Activated CD8-positive, alpha-beta memory T cell treated with anti-CD3 and anti-CD28 coated beads for 1 hour (primary cell): ENCODE data around the gene LRIG3.
"Not testable (repeated sequence)": the region's sequence is repeated elsewhere in the genome, so short reads cannot be mapped to it uniquely, and the experiment has no call there.

Experiments used
- DNase-seq, 2 donors: peaks; one replicate each; pipeline ENCODE4 v3.0.0-alpha.2; 2020; ENCODE audit warnings: low read depth in 1 of 2; ENCODE audit errors: extremely low read depth in 1 of 2

LRIG3 gene

DNA sequence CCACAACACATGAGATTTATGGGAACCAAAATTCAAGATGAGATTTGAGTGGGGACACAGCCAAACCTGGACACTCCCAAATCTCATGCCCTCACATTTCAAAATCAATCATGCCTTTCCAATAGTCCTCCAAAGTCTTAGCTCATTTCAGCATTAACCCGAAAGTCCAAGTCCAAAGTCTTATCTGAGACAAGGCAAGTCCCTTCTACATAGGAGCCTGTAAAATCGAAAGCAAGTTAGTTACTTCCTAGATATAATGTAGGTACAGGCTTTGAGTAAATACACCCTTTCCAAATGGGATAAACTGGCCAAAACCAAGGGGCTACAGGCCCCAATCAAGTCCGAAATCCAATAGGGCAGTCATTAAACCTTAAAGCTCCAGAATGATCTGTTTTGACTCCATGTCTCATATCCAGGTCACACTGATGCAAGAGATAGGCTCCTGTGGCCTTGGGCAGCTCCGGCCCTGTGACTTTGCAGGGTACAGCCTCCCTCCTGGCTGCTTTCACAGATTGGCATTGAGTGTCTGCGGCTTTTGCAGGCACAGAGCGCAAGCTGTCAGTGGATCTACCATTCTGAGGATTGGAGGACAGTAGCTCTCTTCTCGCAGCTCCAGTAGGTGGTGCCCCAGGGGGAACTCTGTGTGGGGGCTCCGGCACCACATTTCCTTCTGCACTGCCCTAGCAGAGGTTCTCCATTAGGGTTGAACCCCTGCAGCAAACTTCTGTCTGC lies 60.1 kb downstream of the LRIG3 start:
- DNase-seq, result no peak

DNA sequence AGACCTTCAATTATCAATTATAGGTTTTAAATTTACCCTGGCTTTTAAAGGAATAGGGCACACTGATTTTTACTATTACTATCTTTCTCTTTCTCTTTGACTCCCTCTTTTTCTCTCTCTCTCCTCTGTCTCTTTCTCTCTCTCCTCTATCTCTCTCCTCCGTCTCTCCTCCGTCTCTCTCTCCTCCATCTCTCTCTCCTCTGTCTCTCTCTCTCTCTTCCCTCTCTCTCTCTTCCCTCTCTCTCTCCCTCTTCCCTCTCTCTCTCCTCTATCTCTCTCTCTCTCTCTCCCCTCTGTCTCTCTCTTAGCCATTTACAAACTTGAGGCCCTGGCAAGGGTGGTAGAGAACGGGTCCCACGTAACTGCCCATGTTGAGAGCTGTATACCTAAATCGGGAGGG lies 62.3 kb downstream of the LRIG3 start:
- no peak for DNase-seq

DNA sequence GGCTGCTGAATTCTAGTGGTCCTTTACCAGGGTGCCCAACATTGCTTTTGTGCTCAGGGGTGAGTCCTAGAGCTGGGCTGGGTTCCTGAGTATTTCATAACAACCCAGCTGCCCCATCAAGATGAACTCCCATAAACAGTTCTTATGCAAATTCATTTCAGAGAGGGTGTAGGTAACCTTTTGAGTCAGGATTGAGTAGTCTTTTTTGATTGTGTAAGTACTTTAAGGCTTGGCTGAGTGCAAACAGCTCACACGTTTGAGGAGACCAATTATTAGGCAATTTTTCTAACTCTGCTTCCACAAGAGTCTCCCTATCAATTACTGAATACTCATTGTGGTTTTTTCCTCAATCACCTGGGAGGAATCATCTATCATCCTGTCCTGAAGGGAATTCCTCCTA lies 63.1 kb downstream of the LRIG3 start:
- DNase-seq, result not testable (repeated sequence)

DNA sequence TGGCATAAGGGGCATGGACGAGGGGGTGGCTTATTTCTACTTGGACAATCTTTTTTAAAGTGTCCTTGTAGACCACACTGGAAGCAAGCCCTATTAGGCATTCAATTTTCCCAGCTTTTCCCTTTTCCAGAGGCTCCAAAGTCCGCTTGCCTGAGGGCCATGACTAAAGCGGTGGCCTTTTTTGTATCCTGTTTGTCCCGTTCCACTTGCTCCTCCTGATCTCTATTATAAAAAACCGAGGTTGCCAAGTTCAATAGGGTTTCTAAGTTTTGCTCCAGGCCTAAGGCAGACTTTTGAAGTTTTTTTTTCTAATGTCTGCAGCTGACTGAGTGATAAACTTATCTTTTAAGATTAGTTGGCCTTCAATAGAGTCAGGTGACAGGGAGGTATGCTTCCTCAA lies 64.7 kb downstream of the LRIG3 start:
- not testable (repeated sequence) for DNase-seq

DNA sequence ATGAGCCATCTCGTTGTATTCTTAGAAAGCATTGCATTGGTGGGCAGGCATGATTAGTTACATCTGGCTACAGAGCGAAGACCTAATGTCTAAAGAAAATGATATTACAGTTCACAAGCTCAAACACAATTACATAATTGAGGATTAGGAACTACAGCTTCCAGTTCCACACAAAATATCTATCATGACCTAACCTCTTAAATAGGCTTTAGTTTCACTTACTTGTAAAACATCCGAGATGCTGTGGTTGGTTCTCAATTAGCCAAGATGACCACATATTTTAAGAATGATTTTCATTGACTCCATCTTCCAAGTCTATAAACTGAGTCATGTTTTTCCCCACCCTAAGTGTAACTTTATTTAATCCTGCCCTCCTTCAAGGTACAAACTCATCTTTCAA lies 69.5 kb downstream of the LRIG3 start:
- no peak for DNase-seq

DNA sequence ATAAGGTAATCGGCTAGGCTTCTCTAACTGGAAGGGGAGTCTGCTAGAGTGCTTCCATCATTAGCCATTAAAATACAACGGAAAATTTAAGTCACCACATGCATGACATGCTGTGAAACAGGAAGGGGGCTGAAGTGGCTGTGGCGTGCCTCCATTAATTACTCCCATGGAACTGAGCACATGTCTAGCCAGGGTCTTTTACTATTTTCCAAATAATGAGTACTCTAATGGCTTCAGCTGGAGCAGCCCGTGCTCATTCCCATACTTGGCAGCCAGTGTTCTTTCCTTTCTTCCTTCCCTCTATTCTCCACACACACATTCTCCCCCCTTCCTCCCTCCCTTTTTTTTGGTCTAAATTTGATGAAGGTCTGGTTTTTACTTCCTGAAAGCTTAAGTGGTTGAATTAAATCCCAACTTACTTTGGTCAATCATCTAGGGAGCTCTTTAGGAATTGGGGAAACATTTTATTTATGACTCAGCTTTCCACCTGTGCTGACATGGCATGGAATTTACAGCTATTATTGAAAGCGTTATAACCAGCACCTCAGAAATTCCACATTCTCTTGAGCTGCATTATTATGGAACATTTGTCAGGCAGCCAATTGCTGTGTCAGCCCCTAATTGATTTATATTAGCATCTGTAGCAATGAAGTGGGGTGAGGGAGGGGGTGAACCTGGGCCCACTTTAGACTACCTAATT lies 72.3 kb downstream of the LRIG3 start:
- no peak for DNase-seq

DNA sequence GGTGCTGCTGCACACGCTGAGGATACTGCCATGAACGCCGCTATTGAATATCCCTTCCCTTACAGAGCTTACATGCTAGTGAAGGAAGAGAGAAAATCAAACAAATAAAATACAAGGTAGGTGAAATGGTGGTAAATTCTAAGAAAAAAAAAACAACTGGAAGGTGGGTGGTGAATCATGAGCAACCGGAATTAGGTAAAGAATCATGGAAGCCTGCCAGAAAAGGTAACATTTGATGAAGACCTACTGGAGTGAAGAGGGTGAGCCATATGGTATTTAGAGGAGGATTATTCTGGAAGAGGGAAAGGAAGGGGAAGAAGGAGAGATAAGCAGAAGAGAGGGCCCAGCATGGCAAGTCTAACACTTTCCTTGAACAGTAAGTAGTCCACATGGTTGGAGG lies 76.1 kb downstream of the LRIG3 start:
- DNase-seq, result no peak

DNA sequence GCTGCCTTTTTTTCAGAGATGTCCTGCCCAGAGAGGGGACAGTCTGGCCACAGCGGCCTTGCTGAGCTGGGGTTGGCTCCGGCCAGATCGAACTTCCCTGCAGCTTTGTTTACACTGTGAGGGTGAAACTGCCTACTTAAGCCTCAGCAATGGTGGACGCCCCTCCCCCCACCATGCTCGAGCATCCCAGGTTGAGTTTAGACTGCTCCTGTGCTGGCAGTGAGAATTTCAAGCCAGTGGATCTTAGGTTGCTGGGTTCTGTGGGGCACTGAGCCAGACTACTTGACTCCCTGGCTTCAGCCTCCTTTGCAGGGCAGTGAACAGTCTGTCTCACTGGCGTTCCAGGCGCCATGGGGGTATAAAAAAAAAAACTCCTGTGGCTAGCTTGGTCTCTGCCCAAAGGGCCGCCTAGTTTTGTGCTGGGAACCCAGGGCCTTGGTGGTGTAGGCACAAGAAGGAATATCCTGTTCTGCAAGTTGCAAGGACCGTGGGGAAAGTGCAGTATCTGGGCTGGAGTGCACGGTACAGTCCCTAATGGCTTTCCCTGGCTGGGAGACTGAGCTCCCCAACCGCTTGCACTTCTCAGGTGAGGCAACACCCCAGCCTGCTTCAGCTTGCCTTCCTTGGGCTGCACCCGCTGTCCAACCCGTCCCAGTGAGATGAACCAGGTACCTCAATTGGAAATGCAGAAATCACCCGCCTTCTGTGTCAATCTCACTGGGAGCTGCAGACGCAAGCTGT lies 79.1 kb downstream of the LRIG3 start:
- no peak for DNase-seq

DNA sequence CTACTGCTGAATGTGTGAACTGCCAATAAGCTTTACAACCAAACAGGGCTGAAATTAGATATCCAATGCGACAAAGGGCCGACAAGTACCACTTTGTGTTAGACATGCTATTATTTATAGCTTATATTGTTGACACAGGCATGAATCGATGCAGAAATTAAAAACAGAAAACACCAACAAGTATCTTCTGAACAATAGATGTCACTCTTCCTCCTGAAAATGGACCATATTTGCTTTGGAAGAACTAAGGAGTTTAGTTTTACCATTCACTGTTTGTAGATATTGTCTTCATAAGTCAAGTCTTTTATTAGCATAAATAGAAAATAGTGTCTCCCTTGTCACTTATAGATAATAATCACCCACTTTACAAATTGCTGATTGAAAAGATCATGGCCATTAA lies 86.5 kb downstream of the LRIG3 start:
- DNase-seq, result no peak

DNA sequence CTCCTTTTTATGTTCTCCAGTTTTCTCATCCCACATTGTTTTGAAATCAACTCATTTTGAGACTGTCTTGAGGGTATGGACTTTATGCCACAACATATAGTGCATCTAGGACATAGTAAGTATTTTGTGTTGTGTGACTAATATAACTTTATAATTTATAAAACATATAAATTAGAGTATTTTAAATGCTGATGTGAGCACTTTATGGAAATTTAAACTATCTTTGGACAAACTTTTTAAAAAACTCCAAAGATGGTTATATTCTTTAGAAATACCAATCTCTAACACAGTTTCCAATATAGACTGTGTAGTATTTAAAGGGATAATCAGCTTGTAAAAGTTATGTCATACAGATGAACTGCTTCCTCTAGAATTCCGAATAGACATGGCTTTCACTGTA lies 87.4 kb downstream of the LRIG3 start:
- no peak for DNase-seq
